Measurements from ENCODE around the gene SLC9A9. TPM values are rescaled to one million over a fixed set of nuclear protein-coding genes. Genes with fewer than 3 reads are reported as not detected.

Gene SLC9A9
- polyA plus RNA-seq, 1 donor from 2014 or later: 0.54 TPM

- Histone ChIP-seq H3F3A (ENCODE audit: insufficient read depth, low read length, poor library complexity, severe bottlenecking) (no peaks in the 10 kb centered on the region), H3K27me3 (ENCODE audit: insufficient read depth, low read depth, low read length) (no peaks in the 10 kb centered on the region), H3K4me2 (ENCODE audit: low read length) (no peak overlapping the region), H3K9me3 (ENCODE audit: low read length) (no peaks in the 10 kb centered on the region), H3K9ac (ENCODE audit: low read length) (no peak overlapping the region), H4K20me1 (ENCODE audit: insufficient read depth) (no peaks in the 10 kb centered on the region), H3K4me3 (ENCODE audit: low read length) (no peak overlapping the region), H2AFZ (ENCODE audit: low read depth, low read length) (no peak overlapping the region), H3K79me2 (replicated peaks; ENCODE audit: insufficient read depth, low read length) (no peaks in the 10 kb centered on the region), H3K27ac (ENCODE audit: low read length) (no peak overlapping the region), H3K36me3 (ENCODE audit: insufficient read depth, low read length) (no peaks in the 10 kb centered on the region), H3K9me2 (ENCODE audit: insufficient read depth, low read length) (no peaks in the 10 kb centered on the region)
- TF ChIP-seq CTCF (IDR thresholded peaks at IDR 0.05; ENCODE audit: poor library complexity, severe bottlenecking) (no peak), RAD21 (conservative IDR thresholded peaks at IDR 0.05) (no peak), SMC3 (conservative IDR thresholded peaks at IDR 0.05; ENCODE audit: poor library complexity) (no peak)
Observed at GRCh38 chr3:143574933-143575332, 273.3 kb downstream of the SLC9A9 start.

- H2AFZ ChIP-seq (ENCODE audit: low read depth, low read length): no peak overlapping the region
- H3K9ac ChIP-seq (ENCODE audit: low read length): no peak overlapping the region
Observed at GRCh38 chr3:143573610-143574303, 274.5 kb downstream of the SLC9A9 start.

More at GRCh38 chr3:143573610-143574303, 274.5 kb downstream of the SLC9A9 start:
- TF ChIP-seq CTCF (IDR thresholded peaks at IDR 0.05; ENCODE audit: poor library complexity, severe bottlenecking) (no peak), RAD21 (conservative IDR thresholded peaks at IDR 0.05) (no peak), REST (IDR thresholded peaks at IDR 0.05; ENCODE audit: borderline replicate concordance) (no peak), MXI1 (conservative IDR thresholded peaks at IDR 0.05; ENCODE audit: poor library complexity, severe bottlenecking) (no peak), POLR2AphosphoS5 (IDR thresholded peaks at IDR 0.05) (no peak), SMC3 (conservative IDR thresholded peaks at IDR 0.05; ENCODE audit: poor library complexity) (no peak), EP300 (conservative IDR thresholded peaks at IDR 0.05; ENCODE audit: poor library complexity, severe bottlenecking) (no peak), EZH2 (IDR thresholded peaks at IDR 0.05; ENCODE audit: borderline replicate concordance, insufficient read depth, low read length, poor library complexity, severe bottlenecking) (no peak), TAF1 (IDR thresholded peaks at IDR 0.05; ENCODE audit: low read depth) (no peak)
- Histone ChIP-seq H3K9me3 (ENCODE audit: low read length) (no peaks in the 10 kb centered on the region), H3K36me3 (ENCODE audit: insufficient read depth, low read length) (no peaks in the 10 kb centered on the region), H3K4me2 (ENCODE audit: low read length) (no peak overlapping the region), H3K9me2 (ENCODE audit: insufficient read depth, low read length) (no peaks in the 10 kb centered on the region), H3K4me3 (ENCODE audit: low read length) (no peak overlapping the region), H3K27ac (ENCODE audit: low read length) (no peak overlapping the region), H3F3A (ENCODE audit: insufficient read depth, low read length, poor library complexity, severe bottlenecking) (no peaks in the 10 kb centered on the region), H3K79me2 (replicated peaks; ENCODE audit: insufficient read depth, low read length) (no peaks in the 10 kb centered on the region), H3K27me3 (ENCODE audit: insufficient read depth, low read depth, low read length) (no peaks in the 10 kb centered on the region), H4K20me1 (ENCODE audit: insufficient read depth) (no peaks in the 10 kb centered on the region)
